Measurements from ENCODE around the gene UBE2J1.

The UBE2J1 gene

DNA sequence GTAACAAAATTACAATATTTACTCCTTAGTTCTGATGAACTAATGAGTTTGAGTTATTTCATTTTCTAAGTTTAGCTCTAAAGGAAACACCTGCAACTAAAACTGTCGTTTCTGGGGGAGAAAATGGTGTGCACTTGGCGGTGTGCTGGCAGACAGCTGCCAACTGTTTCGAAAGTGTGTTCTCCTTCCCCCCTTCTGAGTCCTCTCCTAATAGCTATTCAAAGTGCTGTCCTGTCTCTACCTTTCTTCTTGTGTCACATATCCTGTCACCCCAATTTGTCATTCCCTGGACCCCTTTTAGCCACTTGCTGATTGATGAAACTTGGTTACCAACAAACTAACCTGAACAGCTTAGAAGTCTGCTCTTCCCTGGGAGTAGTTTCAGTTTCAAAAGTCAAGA is 4.9 kb upstream of the UBE2J1 start (continued):
- TF ChIP-seq BCL11A (tag by site-specific recombination; IDR thresholded peaks at IDR 0.05; ENCODE audit: low read depth) (no peak), GLIS1 (tag by site-specific recombination; IDR thresholded peaks at IDR 0.05) (no peak)

- no peak for TF ChIP-seq ZSCAN30 (tag by site-specific recombination; IDR thresholded peaks at IDR 0.05)
- TF ChIP-seq, protein P1, sequence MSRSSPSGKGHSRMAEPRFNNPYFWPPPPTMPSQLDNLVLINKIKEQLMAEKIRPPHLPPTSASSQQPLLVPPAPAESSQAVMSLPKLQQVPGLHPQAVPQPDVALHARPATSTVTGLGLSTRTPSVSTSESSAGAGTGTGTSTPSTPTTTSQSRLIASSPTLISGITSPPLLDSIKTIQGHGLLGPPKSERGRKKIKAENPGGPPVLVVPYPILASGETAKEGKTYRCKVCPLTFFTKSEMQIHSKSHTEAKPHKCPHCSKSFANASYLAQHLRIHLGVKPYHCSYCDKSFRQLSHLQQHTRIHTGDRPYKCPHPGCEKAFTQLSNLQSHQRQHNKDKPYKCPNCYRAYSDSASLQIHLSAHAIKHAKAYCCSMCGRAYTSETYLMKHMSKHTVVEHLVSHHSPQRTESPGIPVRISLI (tag by site-specific recombination; IDR thresholded peaks at IDR 0.05): no peak
- TF ChIP-seq ZNF48 (tag by site-specific recombination; IDR thresholded peaks at IDR 0.05): no peak
- TF ChIP-seq ZNF610 (tag by site-specific recombination; IDR thresholded peaks at IDR 0.05; ENCODE audit: borderline replicate concordance): no peak
- no peak for TF ChIP-seq ZNF266 (tag by site-specific recombination; IDR thresholded peaks at IDR 0.05; ENCODE audit: low read depth)
- no peak for TF ChIP-seq ZNF10 (tag by site-specific recombination; IDR thresholded peaks at IDR 0.05)
- TF ChIP-seq ZNF639 (tag by site-specific recombination; IDR thresholded peaks at IDR 0.05): no peak
- TF ChIP-seq ZFP41 (tag by site-specific recombination; IDR thresholded peaks at IDR 0.05; ENCODE audit: borderline replicate concordance): no peak
- no peak for TF ChIP-seq ZNF513 (tag by site-specific recombination; IDR thresholded peaks at IDR 0.05)
- no peak for TF ChIP-seq KLF1 (tag by site-specific recombination; IDR thresholded peaks at IDR 0.05)
- TF ChIP-seq ZNF2 (tag by site-specific recombination; IDR thresholded peaks at IDR 0.05): no peak
- no peak for TF ChIP-seq YY1 (tag by site-specific recombination; IDR thresholded peaks at IDR 0.05)
- TF ChIP-seq ZNF521 (tag by site-specific recombination; IDR thresholded peaks at IDR 0.05): no peak
- no peak for TF ChIP-seq TCF7L2 (IDR thresholded peaks at IDR 0.05; ENCODE audit: borderline replicate concordance, low read depth, low read length)
- no peak for TF ChIP-seq ZNF549 (tag by site-specific recombination; IDR thresholded peaks at IDR 0.05)
- no peak for TF ChIP-seq ZNF677 (tag by site-specific recombination; IDR thresholded peaks at IDR 0.05)
- TF ChIP-seq SP3 (tag by site-specific recombination; IDR thresholded peaks at IDR 0.05): no peak
- no peak for TF ChIP-seq ZNF214 (tag by site-specific recombination; IDR thresholded peaks at IDR 0.05; ENCODE audit: borderline replicate concordance)
- TF ChIP-seq ZNF544 (tag by site-specific recombination; IDR thresholded peaks at IDR 0.05): no peak
- Histone ChIP-seq H3K9me3 (ENCODE audit: control insufficient read depth, insufficient read depth, low read depth, low read length) (no peaks in the 10 kb centered on the region), H3K27ac (ENCODE audit: extremely low read depth, low read depth, low read length) (no peak overlapping the region), H3K36me3 (ENCODE audit: control insufficient read depth in 2 of 2, insufficient read depth in 1 of 2, low read length in 2 of 2) (no peaks in the 10 kb centered on the region), H3K4me3 (ENCODE audit: low read depth, low read length) (no peak overlapping the region), H3K4me1 (ENCODE audit: control insufficient read depth, insufficient read depth, low read length) (0 out of 2 replicates have a peak, but pooled peaks cover 3% of the 10 kb centered on the region)
- POLR2A ChIA-PET: interaction anchor here (0.6 kb wide), 1 partner anchor 11 kb away, joined by 4 read pairs; no protein-coding TSS in a partner anchor
- CTCF ChIA-PET: interaction anchor here (0.6 to 4.3 kb wide), 7 partner anchors 9 to 383 kb away, joined by 3 to 43 read pairs (median 4); no protein-coding TSS in a partner anchor
Observed at GRCh38 chr6:89356642-89357170, 4.2 kb upstream of the UBE2J1 start.

All from HEK293 (cell line).